SK-N-SH treated with all-trans-retinoic acid at 6 μM for 48 hours (cell line): ENCODE data around the gene B4GALT1.

Experiments
- ATAC-seq: fragments of 200-7000 bp; cut with Tn5 transposase; 3 replicates; pipeline ENCODE4 v1.9.1; 2020; ENCODE audit warnings: mild to moderate bottlenecking, moderate library complexity
- BACH2 ChIP-seq: fragments of 250-450 bp; sonication (Bioruptor Pico); IDR thresholded peaks from 2 replicates; pipeline ENCODE4 v1.9.0; 2021; ENCODE audit warnings: mild to moderate bottlenecking, borderline replicate concordance
- CREB5 ChIP-seq: fragments of 250-450 bp; sonication (Bioruptor Pico); IDR thresholded peaks from 2 replicates; pipeline ENCODE4 v1.5.1; 2020; ENCODE audit warnings: low read depth, mild to moderate bottlenecking, moderate library complexity
- CSDC2 ChIP-seq: fragments of 250-450 bp; sonication (Bioruptor Pico); IDR thresholded peaks from 2 replicates; pipeline ENCODE4 v1.5.0; 2020; ENCODE audit warnings: mild to moderate bottlenecking, moderate library complexity
- CSRNP3 ChIP-seq: fragments of 250-450 bp; sonication (Bioruptor Pico); IDR thresholded peaks from 2 replicates; pipeline ENCODE4 v1.5.1; 2021; ENCODE audit warnings: mild to moderate bottlenecking, moderate library complexity
- ESRRG ChIP-seq: fragments of 250-450 bp; sonication (Bioruptor Pico); IDR thresholded peaks from 2 replicates; pipeline ENCODE4 v1.6.1; 2021; ENCODE audit warnings: mild to moderate bottlenecking
- GLIS3 ChIP-seq: fragments of 250-450 bp; sonication (Bioruptor Pico); IDR thresholded peaks from 2 replicates; pipeline ENCODE4 v1.5.0; 2020; ENCODE audit warnings: mild to moderate bottlenecking, moderate library complexity
- ISL1 ChIP-seq: fragments of 250-450 bp; sonication (Bioruptor Pico); IDR thresholded peaks from 2 replicates; pipeline ENCODE4 v2.1.2; 2022; ENCODE audit warnings: mild to moderate bottlenecking, moderate library complexity
- PATZ1 ChIP-seq: fragments of 250-450 bp; sonication (Bioruptor Pico); IDR thresholded peaks from 2 replicates; pipeline ENCODE4 v1.8.0; 2020; ENCODE audit warnings: mild to moderate bottlenecking, moderate library complexity, borderline replicate concordance
- POU6F1 ChIP-seq: fragments of 250-450 bp; sonication (Bioruptor Pico); IDR thresholded peaks from 2 replicates; pipeline ENCODE4 v1.8.0; 2021; ENCODE audit warnings: low read depth, mild to moderate bottlenecking, moderate library complexity, borderline replicate concordance
- PPARA ChIP-seq: fragments of 250-450 bp; sonication (Bioruptor Pico); IDR thresholded peaks from 2 replicates; pipeline ENCODE4 v1.5.0; 2020; ENCODE audit warnings: mild to moderate bottlenecking, borderline replicate concordance
- RARB ChIP-seq: fragments of 250-450 bp; sonication (Bioruptor Pico); IDR thresholded peaks from 2 replicates; pipeline ENCODE4 v1.8.0; 2021; ENCODE audit warnings: mild to moderate bottlenecking, moderate library complexity
- SNAI2 ChIP-seq: fragments of 250-450 bp; sonication (Bioruptor Pico); IDR thresholded peaks from 2 replicates; pipeline ENCODE4 v1.5.0; 2020; ENCODE audit warnings: mild to moderate bottlenecking, moderate library complexity
- TOX ChIP-seq: fragments of 250-450 bp; sonication (Bioruptor Pico); IDR thresholded peaks from 2 replicates; pipeline ENCODE4 v1.8.0; 2021; ENCODE audit warnings: mild to moderate bottlenecking, moderate library complexity, borderline replicate concordance
- TSHZ2 ChIP-seq: fragments of 250-450 bp; sonication (Bioruptor Pico); IDR thresholded peaks from 2 replicates; pipeline ENCODE4 v1.5.0; 2020; ENCODE audit warnings: mild to moderate bottlenecking, moderate library complexity
- ZFP3 ChIP-seq: fragments of 250-450 bp; sonication (Bioruptor Pico); IDR thresholded peaks from 2 replicates; pipeline ENCODE4 v1.5.0; 2020; ENCODE audit warnings: mild to moderate bottlenecking, moderate library complexity
- ZFP30 ChIP-seq: fragments of 450-650 bp; formaldehyde crosslinking; IDR thresholded peaks from 2 replicates; pipeline ENCODE4 v1.5.0; 2022; ENCODE audit warnings: mild to moderate bottlenecking, moderate library complexity
- ZNF565 ChIP-seq: fragments of 450-650 bp; formaldehyde crosslinking; conservative IDR thresholded peaks from 2 replicates; pipeline ENCODE4 v1.5.0; 2020; ENCODE audit warnings: low read depth, mild to moderate bottlenecking, moderate library complexity
- ZNF70 ChIP-seq: fragments of 450-650 bp; formaldehyde crosslinking; IDR thresholded peaks from 2 replicates; pipeline ENCODE4 v1.5.0; 2020; ENCODE audit warnings: mild to moderate bottlenecking, moderate library complexity
- ZNF8 ChIP-seq: fragments of 450-650 bp; formaldehyde crosslinking; IDR thresholded peaks from 2 replicates; pipeline ENCODE4 v1.5.0; 2020; ENCODE audit warnings: mild to moderate bottlenecking, moderate library complexity

The B4GALT1 gene

GRCh38 chr9:33104401-33104800 is 62.7 kb downstream of the B4GALT1 start:
- no peak for ATAC-seq
- no peak for TF ChIP-seq TSHZ2 (CRISPR knock-in tag)
- no peak for TF ChIP-seq TOX (CRISPR knock-in tag)
- TF ChIP-seq GLIS3 (CRISPR knock-in tag) = no peak
- TF ChIP-seq CSRNP3 (CRISPR knock-in tag) = no peak
- no peak for TF ChIP-seq POU6F1 (CRISPR knock-in tag)
- no peak for TF ChIP-seq ZNF8 (CRISPR knock-in tag)
- no peak for TF ChIP-seq ZFP30
- no peak for TF ChIP-seq ZFP3 (CRISPR knock-in tag)
- no peak for TF ChIP-seq ISL1 (CRISPR knock-in tag)
- no peak for TF ChIP-seq SNAI2 (CRISPR knock-in tag)
- TF ChIP-seq, all 23 proteins: peak for 0

GRCh38 chr9:33103501-33104281 is 63.4 kb downstream of the B4GALT1 start:
- TF ChIP-seq ISL1 (CRISPR knock-in tag) = no peak
- TF ChIP-seq CSDC2 (CRISPR knock-in tag) = no peak
- no peak for TF ChIP-seq PPARA (CRISPR knock-in tag)
- TF ChIP-seq CREB5 (CRISPR knock-in tag) = no peak
- no peak for TF ChIP-seq ZNF70 (CRISPR knock-in tag)
- no peak for TF ChIP-seq POU6F1 (CRISPR knock-in tag)
- no peak for TF ChIP-seq ZFP30
- no peak for TF ChIP-seq ZNF565 (CRISPR knock-in tag)
- TF ChIP-seq PATZ1 (CRISPR knock-in tag) = no peak
- no peak for TF ChIP-seq SNAI2 (CRISPR knock-in tag)
- no peak for TF ChIP-seq CSRNP3 (CRISPR knock-in tag)
- TF ChIP-seq BACH2 (CRISPR knock-in tag) = no peak
- TF ChIP-seq ESRRG = no peak
- TF ChIP-seq RARB (CRISPR knock-in tag) = no peak
- TF ChIP-seq TSHZ2 (CRISPR knock-in tag) = no peak
- TF ChIP-seq, all 23 proteins: peak for 0
- ATAC-seq = no peak
